Endodermal cell (in vitro differentiated cells): ENCODE measurements around the gene QRSL1. TPM values are rescaled to one million over a fixed set of nuclear protein-coding genes. Genes with fewer than 3 reads are reported as not detected.

ENCODE experiments used
- DNase-seq: peaks from one replicate; pipeline ENCODE4 v3.0.0-alpha.2; 2017
- H3K27ac ChIP-seq: 2 replicates; pipeline ENCODE4 v1.5.1; 2013; ENCODE audit warnings: mild to moderate bottlenecking, low read depth, low read length, moderate library complexity
- H3K27me3 ChIP-seq: 2 replicates; pipeline ENCODE4 v1.6.1; 2013; ENCODE audit warnings: mild to moderate bottlenecking, low read length, moderate library complexity; ENCODE audit not compliant: insufficient read depth, control insufficient read depth, poor library complexity, severe bottlenecking
- H3K36me3 ChIP-seq: 2 replicates; pipeline ENCODE4 v1.7.0; 2013; ENCODE audit warnings: mild to moderate bottlenecking, low read length, moderate library complexity; ENCODE audit not compliant: control insufficient read depth, insufficient read depth
- H3K4me1 ChIP-seq: one replicate; pipeline ENCODE4 v1.7.0; 2013; ENCODE audit warnings: low read length; ENCODE audit not compliant: control insufficient read depth, insufficient read depth
- H3K4me3 ChIP-seq: 2 replicates; pipeline ENCODE4 v1.5.1; 2013; ENCODE audit warnings: mild to moderate bottlenecking, low read length, moderate library complexity
- H3K9ac ChIP-seq: 2 replicates; pipeline ENCODE4 v1.6.1; 2013; ENCODE audit warnings: mild to moderate bottlenecking, low read length, moderate library complexity; ENCODE audit not compliant: poor library complexity, severe bottlenecking; ENCODE audit errors: extremely low read depth
- H3K9me3 ChIP-seq: 2 replicates; pipeline ENCODE4 v1.6.1; 2013; ENCODE audit warnings: mild to moderate bottlenecking, low read length, moderate library complexity; ENCODE audit not compliant: control insufficient read depth
- H3K27ac Mint-ChIP-seq: 2 replicates; pipeline ENCODE4 v1.8.0; 2020; ENCODE audit warnings: mixed read lengths
- H3K27me3 Mint-ChIP-seq: 2 replicates; pipeline ENCODE4 v1.8.0; 2021; ENCODE audit warnings: mild to moderate bottlenecking, mixed read lengths; ENCODE audit not compliant: insufficient read depth
- H3K36me3 Mint-ChIP-seq: 2 replicates; pipeline ENCODE4 v1.8.0; 2020; ENCODE audit warnings: low read depth, mixed read lengths
- H3K4me1 Mint-ChIP-seq: 2 replicates; pipeline ENCODE4 v1.8.0; 2020; ENCODE audit warnings: mixed read lengths
- H3K4me3 Mint-ChIP-seq: 2 replicates; pipeline ENCODE4 v1.8.0; 2020; ENCODE audit warnings: mild to moderate bottlenecking, moderate library complexity, mixed read lengths
- H3K9me3 Mint-ChIP-seq: 2 replicates; pipeline ENCODE4 v1.8.0; 2020; ENCODE audit warnings: mild to moderate bottlenecking, mixed read lengths
- CTCF ChIP-seq: fragments of 200-600 bp; sonication (generic); conservative IDR thresholded peaks from 2 replicates; pipeline ENCODE4 v1.5.0; 2021; ENCODE audit warnings: antibody characterized with exemption, mild to moderate bottlenecking
- WGBS, 2 experiments: methylation state at CpG; one replicate each; pipeline versions ENCODE4 v1.1.5 to v1.1.7; 2013; ENCODE audit warnings: missing lambda C conversion rate in 2 of 2, mixed read lengths in 1 of 2; ENCODE audit not compliant: insufficient coverage in 1 of 2, insufficient read length in 1 of 2; 5-methylcytosine and 5-hydroxymethylcytosine counted together
- total RNA-seq, 2 donors: library from RNA; stranded (reverse); fragmentation: NEBNext Ultra II Directional in 1 of 2; extraction: Animal tissue kit (Norgen Biotek cat#: 25700) in 1 of 2; gene quantifications; 2 replicates in 1 of 2; 3 replicates in 1 of 2; pipeline ENCODE4 v1.2.1, GENCODE V29; 2021

QRSL1 gene
- total RNA-seq, 2 donors from 2014 or later: 10.8 to 12.7 TPM

- H3K27me3 ChIP-seq: no peaks in the 10 kb centered on the region
- H3K36me3 ChIP-seq: no peaks in the 10 kb centered on the region
- no peak overlapping the region for H3K4me3 ChIP-seq
- Mint-ChIP-seq H3K4me1 (peaks cover 36% of the 10 kb centered on the region), H3K27me3 (no peaks in the 10 kb centered on the region), H3K27ac (no peak overlapping the region), H3K4me3 (no peak overlapping the region), H3K36me3 (peaks cover 1% of the 10 kb centered on the region), H3K9me3 (no peaks in the 10 kb centered on the region)
- TF ChIP-seq CTCF: no peak
- H3K4me1 ChIP-seq: no peaks in the 10 kb centered on the region
- whole genome bisulfite sequencing, 2 experiments: 61 to 80% methylated on average over 1 of the region's 1 CpG
- H3K9me3 ChIP-seq: no peaks in the 10 kb centered on the region
- DNase-seq: no peak
- H3K9ac ChIP-seq: no peak overlapping the region
- H3K27ac ChIP-seq: no peak overlapping the region
Observed at GRCh38 chr6:106613590-106613989, 15.8 kb upstream of the QRSL1 start.

DNA sequence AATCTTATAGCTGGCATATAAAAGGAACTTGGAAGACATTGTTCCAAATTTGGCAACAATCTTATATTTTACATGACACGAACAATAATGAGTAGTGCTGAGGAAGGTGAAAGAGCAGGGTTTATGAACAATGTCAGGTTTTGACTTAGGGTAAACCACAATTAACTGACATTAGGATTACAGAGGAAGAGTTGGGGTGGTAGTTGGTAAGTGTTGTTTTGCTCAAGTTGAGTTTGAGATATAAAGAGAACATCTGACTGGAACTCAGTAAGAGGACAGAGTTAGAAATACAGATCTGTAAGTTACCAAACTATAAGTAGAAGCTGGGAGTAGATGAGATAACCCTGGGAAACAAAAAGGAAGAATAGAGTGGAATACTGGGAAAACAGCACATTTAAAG is 15.2 kb upstream of the QRSL1 start:
- TF ChIP-seq CTCF: no peak
- peaks cover 39% of the 10 kb centered on the region for H3K4me1 Mint-ChIP-seq
- no peak overlapping the region for H3K27ac Mint-ChIP-seq
- no peak overlapping the region for H3K4me3 Mint-ChIP-seq
- Histone ChIP-seq H3K4me1 (no peaks in the 10 kb centered on the region), H3K9me3 (no peaks in the 10 kb centered on the region), H3K36me3 (no peaks in the 10 kb centered on the region), H3K9ac (no peak overlapping the region), H3K27me3 (no peaks in the 10 kb centered on the region), H3K4me3 (no peak overlapping the region), H3K27ac (peak overlapping the region; percentile 13)
- no peaks in the 10 kb centered on the region for H3K9me3 Mint-ChIP-seq
- WGBS, 2 experiments: 85 to 100% methylated on average over 1 of the region's 1 CpG
- H3K27me3 Mint-ChIP-seq: no peaks in the 10 kb centered on the region
- H3K36me3 Mint-ChIP-seq: peaks cover 1% of the 10 kb centered on the region
- DNase-seq: no peak

GRCh38 chr6:106614592-106615257 is 14.7 kb upstream of the QRSL1 start:
- H3K27ac Mint-ChIP-seq: no peak overlapping the region
- TF ChIP-seq CTCF: no peak
- peaks cover 1% of the 10 kb centered on the region for H3K36me3 Mint-ChIP-seq
- no peaks in the 10 kb centered on the region for H3K9me3 Mint-ChIP-seq
- Histone ChIP-seq H3K27me3 (no peaks in the 10 kb centered on the region), H3K27ac (peak overlapping the region; percentile 13), H3K9me3 (no peaks in the 10 kb centered on the region), H3K4me1 (no peaks in the 10 kb centered on the region), H3K9ac (no peak overlapping the region), H3K4me3 (no peak overlapping the region), H3K36me3 (no peaks in the 10 kb centered on the region)
- no peak overlapping the region for H3K4me3 Mint-ChIP-seq
- no peak for DNase-seq
- 32 to 57% methylated on average over 3 of the region's 3 CpGs for WGBS, 2 experiments
- no peaks in the 10 kb centered on the region for H3K27me3 Mint-ChIP-seq
- peaks cover 41% of the 10 kb centered on the region for H3K4me1 Mint-ChIP-seq
